HEK293 (cell line): ENCODE data around the gene PIEZO1.

Source experiments
- FEZF1 ChIP-seq: fragments of 450-650 bp; formaldehyde crosslinking; IDR thresholded peaks from 2 replicates; pipeline ENCODE4 v1.5.1; 2016; ENCODE audit warnings: missing biosample characterization, missing genetic modification characterization
- GLI2 ChIP-seq: fragments of 450-650 bp; formaldehyde crosslinking; IDR thresholded peaks from 2 replicates; pipeline ENCODE4; 2017; ENCODE audit warnings: missing biosample characterization, missing genetic modification characterization, low read depth, borderline replicate concordance
- GLI4 ChIP-seq: fragments of 450-650 bp; formaldehyde crosslinking; IDR thresholded peaks from 2 replicates; pipeline ENCODE4 v1.5.1; 2016; ENCODE audit warnings: missing biosample characterization, missing genetic modification characterization
- GLIS2 ChIP-seq: fragments of 450-650 bp; formaldehyde crosslinking; IDR thresholded peaks from 2 replicates; pipeline ENCODE4 v1.5.1; 2016; ENCODE audit warnings: missing biosample characterization, missing genetic modification characterization
- IKZF3 ChIP-seq: fragments of 450-650 bp; IDR thresholded peaks from 2 replicates; pipeline ENCODE4 v1.5.0; 2018; ENCODE audit warnings: missing biosample characterization, mild to moderate bottlenecking, missing genetic modification characterization, moderate library complexity
- KLF1 ChIP-seq: fragments of 450-650 bp; formaldehyde crosslinking; IDR thresholded peaks from 2 replicates; pipeline ENCODE4 v1.5.1; 2016; ENCODE audit warnings: missing biosample characterization, missing genetic modification characterization
- KLF8 ChIP-seq: fragments of 450-650 bp; formaldehyde crosslinking; IDR thresholded peaks from 2 replicates; pipeline ENCODE4 v1.5.1; 2016; ENCODE audit warnings: missing biosample characterization, missing genetic modification characterization
- MYNN ChIP-seq: fragments of 450-650 bp; formaldehyde crosslinking; IDR thresholded peaks from 2 replicates; pipeline ENCODE4 v1.5.1; 2016; ENCODE audit warnings: missing biosample characterization, missing genetic modification characterization, borderline replicate concordance
- SALL2 ChIP-seq: fragments of 450-650 bp; formaldehyde crosslinking; IDR thresholded peaks from 2 replicates; pipeline ENCODE4 v1.5.0; 2017; ENCODE audit warnings: missing biosample characterization, mild to moderate bottlenecking, missing genetic modification characterization, borderline replicate concordance
- SP2 ChIP-seq: fragments of 450-650 bp; formaldehyde crosslinking; IDR thresholded peaks from 2 replicates; pipeline ENCODE4 v1.5.1; 2016; ENCODE audit warnings: missing biosample characterization, missing genetic modification characterization
- TRIM28 ChIP-seq: IDR thresholded peaks from 2 replicates; pipeline ENCODE4 v1.6.1; 2011; ENCODE audit warnings: low read length, control low read depth, borderline replicate concordance
- ZBTB17 ChIP-seq: fragments of 450-650 bp; formaldehyde crosslinking; IDR thresholded peaks from 2 replicates; pipeline ENCODE4 v1.5.1; 2016; ENCODE audit warnings: missing biosample characterization, missing genetic modification characterization
- ZBTB20 ChIP-seq: fragments of 450-650 bp; formaldehyde crosslinking; IDR thresholded peaks from 2 replicates; pipeline ENCODE4 v1.5.1; 2016; ENCODE audit warnings: missing biosample characterization, missing genetic modification characterization
- ZBTB21 ChIP-seq: fragments of 450-650 bp; formaldehyde crosslinking; IDR thresholded peaks from 2 replicates; pipeline ENCODE4 v1.5.1; 2017; ENCODE audit warnings: missing biosample characterization, missing genetic modification characterization
- ZBTB6 ChIP-seq: fragments of 450-650 bp; formaldehyde crosslinking; IDR thresholded peaks from 2 replicates; pipeline ENCODE4 v1.5.1; 2017; ENCODE audit warnings: missing biosample characterization, missing genetic modification characterization
- ZFHX2 ChIP-seq: fragments of 450-650 bp; formaldehyde crosslinking; conservative IDR thresholded peaks from 2 replicates; pipeline ENCODE4 v1.5.1; 2016; ENCODE audit warnings: missing biosample characterization, missing genetic modification characterization
- ZFP41 ChIP-seq: fragments of 450-650 bp; formaldehyde crosslinking; IDR thresholded peaks from 2 replicates; pipeline ENCODE4 v1.5.1; 2016; ENCODE audit warnings: missing biosample characterization, missing genetic modification characterization, borderline replicate concordance
- ZNF140 ChIP-seq: fragments of 450-650 bp; formaldehyde crosslinking; IDR thresholded peaks from 2 replicates; pipeline ENCODE4 v1.5.1; 2016; ENCODE audit warnings: missing biosample characterization, missing genetic modification characterization
- ZNF19 ChIP-seq: fragments of 450-650 bp; formaldehyde crosslinking; IDR thresholded peaks from 2 replicates; pipeline ENCODE4; 2016; ENCODE audit warnings: missing biosample characterization, missing genetic modification characterization, low read depth
- ZNF202 ChIP-seq: fragments of 450-650 bp; formaldehyde crosslinking; IDR thresholded peaks from 2 replicates; pipeline ENCODE4 v1.5.1; 2016; ENCODE audit warnings: missing biosample characterization, missing genetic modification characterization, borderline replicate concordance
- ZNF23 ChIP-seq: fragments of 450-650 bp; formaldehyde crosslinking; IDR thresholded peaks from 2 replicates; pipeline ENCODE4 v1.5.1; 2016; ENCODE audit warnings: missing biosample characterization, missing genetic modification characterization, borderline replicate concordance
- ZNF239 ChIP-seq: fragments of 450-650 bp; formaldehyde crosslinking; IDR thresholded peaks from 2 replicates; pipeline ENCODE4 v1.5.1; 2016; ENCODE audit warnings: missing biosample characterization, missing genetic modification characterization
- ZNF248 ChIP-seq: fragments of 450-650 bp; formaldehyde crosslinking; IDR thresholded peaks from 2 replicates; pipeline ENCODE4 v1.5.1; 2017; ENCODE audit warnings: missing biosample characterization, missing genetic modification characterization
- ZNF292 ChIP-seq: fragments of 450-650 bp; formaldehyde crosslinking; IDR thresholded peaks from 2 replicates; pipeline ENCODE4 v1.5.1; 2016; ENCODE audit warnings: low read depth, missing biosample characterization, missing genetic modification characterization, borderline replicate concordance
- ZNF341 ChIP-seq: fragments of 450-650 bp; formaldehyde crosslinking; IDR thresholded peaks from 2 replicates; pipeline ENCODE4; 2016; ENCODE audit warnings: low read depth, missing biosample characterization, missing genetic modification characterization
- ZNF426 ChIP-seq: fragments of 450-650 bp; formaldehyde crosslinking; IDR thresholded peaks from 2 replicates; pipeline ENCODE4 v1.5.1; 2017; ENCODE audit warnings: missing biosample characterization, missing genetic modification characterization, mild to moderate bottlenecking, inconsistent platforms, moderate library complexity
- ZNF449 ChIP-seq: fragments of 450-650 bp; formaldehyde crosslinking; IDR thresholded peaks from 2 replicates; pipeline ENCODE4 v1.5.1; 2017; ENCODE audit warnings: missing biosample characterization, mild to moderate bottlenecking, missing genetic modification characterization, moderate library complexity
- ZNF488 ChIP-seq: fragments of 450-650 bp; formaldehyde crosslinking; IDR thresholded peaks from 2 replicates; pipeline ENCODE4 v1.5.1; 2016; ENCODE audit warnings: missing biosample characterization, missing genetic modification characterization
- ZNF580 ChIP-seq: fragments of 450-650 bp; formaldehyde crosslinking; IDR thresholded peaks from 2 replicates; pipeline ENCODE4 v1.5.1; 2016; ENCODE audit warnings: missing biosample characterization, missing genetic modification characterization
- ZNF623 ChIP-seq: fragments of 450-650 bp; formaldehyde crosslinking; IDR thresholded peaks from 2 replicates; pipeline ENCODE4 v1.5.1; 2016; ENCODE audit warnings: missing biosample characterization, missing genetic modification characterization
- ZNF624 ChIP-seq: fragments of 450-650 bp; formaldehyde crosslinking; IDR thresholded peaks from 2 replicates; pipeline ENCODE4 v1.5.1; 2017; ENCODE audit warnings: missing biosample characterization, missing genetic modification characterization
- ZNF677 ChIP-seq: fragments of 450-650 bp; IDR thresholded peaks from 2 replicates; pipeline ENCODE4 v1.5.0; 2018; ENCODE audit warnings: missing biosample characterization, mild to moderate bottlenecking, missing genetic modification characterization, moderate library complexity
- ZNF747 ChIP-seq: fragments of 450-650 bp; formaldehyde crosslinking; IDR thresholded peaks from 2 replicates; pipeline ENCODE4 v1.5.1; 2016; ENCODE audit warnings: missing biosample characterization, missing genetic modification characterization
- ZNF768 ChIP-seq: fragments of 450-650 bp; formaldehyde crosslinking; IDR thresholded peaks from 2 replicates; pipeline ENCODE4 v1.5.1; 2018; ENCODE audit warnings: missing biosample characterization, mild to moderate bottlenecking, missing genetic modification characterization
- ZNF830 ChIP-seq: fragments of 450-650 bp; IDR thresholded peaks from 2 replicates; pipeline ENCODE4 v1.5.0; 2018; ENCODE audit warnings: missing biosample characterization, missing genetic modification characterization, low read depth, mild to moderate bottlenecking, moderate library complexity
- ZSCAN4 ChIP-seq: fragments of 450-650 bp; formaldehyde crosslinking; IDR thresholded peaks from 2 replicates; pipeline ENCODE4 v1.5.1; 2017; ENCODE audit warnings: missing biosample characterization, missing genetic modification characterization

Gene PIEZO1

GRCh38 chr16:88782454-88783390, 2.3 kb downstream of the PIEZO1 start (continued):
- TF ChIP-seq KLF8 (tag by site-specific recombination): no peak
- no peak for TF ChIP-seq ZBTB17
- TF ChIP-seq ZNF426 (tag by site-specific recombination): no peak
- TF ChIP-seq ZFP41: no peak
- TF ChIP-seq GLI2: no peak
- TF ChIP-seq FEZF1: no peak
- no peak for TF ChIP-seq GLI4 (tag by site-specific recombination)
- TF ChIP-seq ZFHX2 (tag by site-specific recombination): peak; percentile 47
- TF ChIP-seq ZNF677: no peak
- TF ChIP-seq ZBTB20 (tag by site-specific recombination): peak; percentile 69
- no peak for TF ChIP-seq ZNF623
- TF ChIP-seq ZNF747 (tag by site-specific recombination): no peak
- no peak for TF ChIP-seq ZNF624 (tag by site-specific recombination)
- no peak for TF ChIP-seq TRIM28
- no peak for TF ChIP-seq ZNF830
- TF ChIP-seq SP2: no peak
- TF ChIP-seq ZNF248 (tag by site-specific recombination): no peak
- no peak for TF ChIP-seq ZNF292 (tag by site-specific recombination)
- no peak for TF ChIP-seq ZBTB6 (tag by site-specific recombination)
- no peak for TF ChIP-seq ZNF768 (tag by site-specific recombination)
- no peak for TF ChIP-seq ZSCAN4 (tag by site-specific recombination)
- peak; percentile 66; the same call in 1 of the 2 replicates for TF ChIP-seq KLF1 (tag by site-specific recombination)
- TF ChIP-seq IKZF3 (tag by site-specific recombination): no peak
- TF ChIP-seq GLIS2 (tag by site-specific recombination): peak; percentile 18
- no peak for TF ChIP-seq ZNF19 (tag by site-specific recombination)
- TF ChIP-seq ZNF488 (tag by site-specific recombination): no peak
- TF ChIP-seq ZNF341 (tag by site-specific recombination): peak; percentile 20; the same call in 1 of the 2 replicates
- TF ChIP-seq MYNN (tag by site-specific recombination): 0 out of 2 replicates have a peak, but pooled peaks have one; percentile 23
- no peak for TF ChIP-seq ZNF239 (tag by site-specific recombination)
- TF ChIP-seq ZNF580 (tag by site-specific recombination): no peak
- no peak for TF ChIP-seq ZBTB21 (tag by site-specific recombination)
- no peak for TF ChIP-seq ZNF23 (tag by site-specific recombination)
- no peak for TF ChIP-seq ZNF449 (tag by site-specific recombination)
- no peak for TF ChIP-seq ZNF140
- TF ChIP-seq ZNF202 (tag by site-specific recombination): no peak
- no peak for TF ChIP-seq SALL2 (tag by site-specific recombination)
